GM12878 (cell line): ENCODE data around the gene SERTAD1. TPM values are rescaled to one million over a fixed set of nuclear protein-coding genes. Genes with fewer than 3 reads are reported as not detected.

Experiments
- ATAC-seq: fragments of 200-7000 bp; cut with Tn5 transposase; 3 replicates; pipeline ENCODE4 v1.9.1; 2020; ENCODE audit warnings: mild to moderate bottlenecking, moderate library complexity
- BruUV-seq: library from RNA; stranded (reverse); fragments of 400-500 nt; replicated peaks from 2 replicates; lab custom pipeline; 2021; lab: Mats Ljungman, UMichigan
- CTCF ChIA-PET: fragments of 300-600 bp; sonication (Branson Sonifier 250); formaldehyde crosslinking; extraction: SDS; loops from one replicate; lab custom pipeline; 2021; ENCODE audit warnings: inconsistent platforms; lab: Yijun Ruan, JAX
- POLR2A ChIA-PET: fragments of 350-600 bp; formaldehyde crosslinking; extraction: SDS; loops from one replicate; lab custom pipeline; 2021; ENCODE audit warnings: inconsistent platforms; lab: Charles Lee
- RAD21 ChIA-PET: fragments of 300-600 bp; sonication (Branson Sonifier 250); formaldehyde crosslinking; loops from one replicate; lab custom pipeline; 2023; ENCODE audit warnings: antibody characterized with exemption; ENCODE audit not compliant: unreplicated experiment; lab: Charles Lee
- SMC1A ChIA-PET: fragments of 300-600 bp; sonication (Branson Sonifier 250); formaldehyde crosslinking; loops from one replicate; lab custom pipeline; 2023; ENCODE audit not compliant: unreplicated experiment, uncharacterized antibody; lab: Charles Lee
- DNase-seq: peaks from one replicate; pipeline ENCODE4 v3.0.0-alpha.2; 2011; ENCODE audit warnings: low read depth, low spot score
- FAIRE-seq: peaks from 3 replicates; lab custom pipeline; 2011; peaks lifted over from hg19 to GRCh38; lab: Jason Lieb, UNC
- H2AFZ ChIP-seq: 2 replicates; pipeline ENCODE4 v1.6.0; 2011; ENCODE audit warnings: low read depth, low read length, control low read depth; ENCODE audit not compliant: control insufficient read depth
- H3K27ac ChIP-seq: 2 replicates; pipeline ENCODE4 v1.5.1; 2011; ENCODE audit warnings: control low read depth; ENCODE audit not compliant: control insufficient read depth, insufficient read depth
- H3K27me3 ChIP-seq, 2 experiments: replicated peaks in 1 of 2; 2 replicates each; pipeline versions ENCODE4 v1.6.0 to v1.6.1; 2011; ENCODE audit warnings: low read length in 1 of 2; ENCODE audit not compliant: control insufficient read depth in 2 of 2, insufficient read depth in 2 of 2
- H3K36me3 ChIP-seq, 2 experiments: 2 replicates each; pipeline ENCODE4 v1.5.1; 2011; ENCODE audit warnings: low read length in 1 of 2; ENCODE audit not compliant: control insufficient read depth in 2 of 2, insufficient read depth in 2 of 2
- H3K4me1 ChIP-seq: 2 replicates; pipeline ENCODE4 v1.6.1; 2011; ENCODE audit warnings: mild to moderate bottlenecking, low read length, moderate library complexity, mixed read lengths; ENCODE audit not compliant: control insufficient read depth, insufficient read depth
- H3K4me2 ChIP-seq: 2 replicates; pipeline ENCODE4 v1.6.0; 2011; ENCODE audit warnings: control low read depth; ENCODE audit not compliant: control insufficient read depth, insufficient read depth
- H3K4me3 ChIP-seq: fragments of 200-600 bp; sonication (generic); 2 replicates; pipeline ENCODE4 v1.5.1; 2016
- H3K79me2 ChIP-seq: 2 replicates; pipeline ENCODE4 v1.6.0; 2011; ENCODE audit warnings: low read length; ENCODE audit not compliant: control insufficient read depth, insufficient read depth
- H3K9ac ChIP-seq: 2 replicates; pipeline ENCODE4 v1.8.0; 2011; ENCODE audit warnings: low read length, control low read depth, mixed read lengths; ENCODE audit not compliant: control insufficient read depth, insufficient read depth
- H3K9me3 ChIP-seq: replicated peaks from 3 replicates; pipeline ENCODE4 v1.5.1; 2011; ENCODE audit warnings: mild to moderate bottlenecking, low read length; ENCODE audit not compliant: control insufficient read depth, insufficient read depth
- H4K20me1 ChIP-seq: 2 replicates; pipeline ENCODE4 v1.6.0; 2011; ENCODE audit not compliant: control insufficient read depth, insufficient read depth
- NFYB ChIP-seq: IDR thresholded peaks from 2 replicates; pipeline ENCODE4 v1.6.1; 2011; ENCODE audit warnings: low read depth, mild to moderate bottlenecking, low read length, improper control_type of control experiment, moderate library complexity; ENCODE audit not compliant: insufficient read depth
- WGBS: methylation state at CpG from one replicate; pipeline ENCODE4 v1.1.6; 2016; ENCODE audit warnings: low lambda C conversion rate; ENCODE audit not compliant: insufficient replicate concordance, insufficient coverage; ENCODE audit errors: missing lambda C conversion rate; 5-methylcytosine and 5-hydroxymethylcytosine counted together
- in situ Hi-C: fragments of 300-500 bp; cut with MboI; formaldehyde crosslinking; loops from 9 replicates; pipeline ENCODE4 v1.14.3; 2018; ENCODE audit warnings: mixed read lengths
- intact Hi-C: fragments of 100-400 bp; cut with micrococcal nuclease; formaldehyde crosslinking; loops from one replicate; pipeline ENCODE4 v1.14.2; 2022; ENCODE audit not compliant: unreplicated experiment
- polyA plus RNA-seq, 11 experiments: library from polyadenylated mRNA; depleted of rRNA in 4 of 11; unstranded in 6 of 11; stranded (reverse) in 5 of 11; fragments of >200 nt; fragmentation: Nextera tagmentation in 4 of 11; fragmentation: Illumina TruSeq in 1 of 11; extraction: Ambion mirVana in 4 of 11; extraction: Trizol in 1 of 11; gene quantifications; 1 replicate in 1 of 11; 2 replicates in 10 of 11; pipeline versions ENCODE4 v1.2.1 to v1.2.3, GENCODE V29; 2011 to 2016; ENCODE audit warnings: inconsistent platforms in 2 of 11, missing spikeins in 2 of 11, low read depth in 1 of 11
- total RNA-seq, 4 experiments: library from RNA; depleted of rRNA in 3 of 4; stranded (reverse); fragments of >200 nt in 3 of 4; fragmentation: Illumina TruSeq in 1 of 4; extraction: Trizol in 1 of 4; gene quantifications; 2 replicates each; pipeline versions ENCODE4 v1.2.1 to v1.2.3, GENCODE V29; 2013 to 2021
- TF ChIP-seq, protein P1 (sequence below): fragments of 450-650 bp; IDR thresholded peaks from 2 replicates; pipeline ENCODE4 v1.6.1; 2017; ENCODE audit warnings: mild to moderate bottlenecking, moderate library complexity

The SERTAD1 gene
- total and polyA plus RNA-seq, 10 of the 15 experiments (the other 5 are each of a cell fraction or from before 2014, with no cell fraction given), result 0.23 to 14.2 (median 8.0) TPM

DNA sequence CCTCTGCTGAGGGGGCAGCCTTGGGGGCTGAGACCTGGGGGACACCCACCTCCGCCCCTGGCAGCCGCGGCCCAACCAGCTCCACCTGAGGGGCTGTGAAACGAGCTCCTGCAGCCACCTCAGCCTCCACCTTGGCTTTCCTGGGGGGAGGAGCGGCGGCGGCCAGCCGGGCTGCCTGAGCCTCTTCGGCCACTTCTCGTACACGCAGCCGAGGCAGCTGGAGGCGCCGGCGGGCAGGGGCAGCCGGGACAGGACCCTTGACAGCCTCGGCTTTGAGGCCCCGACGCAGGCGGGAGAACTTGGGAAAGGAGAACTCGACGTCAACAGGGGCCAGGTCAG, 28.3 kb downstream of the SERTAD1 start (continued):
- TF ChIP-seq, protein P1, sequence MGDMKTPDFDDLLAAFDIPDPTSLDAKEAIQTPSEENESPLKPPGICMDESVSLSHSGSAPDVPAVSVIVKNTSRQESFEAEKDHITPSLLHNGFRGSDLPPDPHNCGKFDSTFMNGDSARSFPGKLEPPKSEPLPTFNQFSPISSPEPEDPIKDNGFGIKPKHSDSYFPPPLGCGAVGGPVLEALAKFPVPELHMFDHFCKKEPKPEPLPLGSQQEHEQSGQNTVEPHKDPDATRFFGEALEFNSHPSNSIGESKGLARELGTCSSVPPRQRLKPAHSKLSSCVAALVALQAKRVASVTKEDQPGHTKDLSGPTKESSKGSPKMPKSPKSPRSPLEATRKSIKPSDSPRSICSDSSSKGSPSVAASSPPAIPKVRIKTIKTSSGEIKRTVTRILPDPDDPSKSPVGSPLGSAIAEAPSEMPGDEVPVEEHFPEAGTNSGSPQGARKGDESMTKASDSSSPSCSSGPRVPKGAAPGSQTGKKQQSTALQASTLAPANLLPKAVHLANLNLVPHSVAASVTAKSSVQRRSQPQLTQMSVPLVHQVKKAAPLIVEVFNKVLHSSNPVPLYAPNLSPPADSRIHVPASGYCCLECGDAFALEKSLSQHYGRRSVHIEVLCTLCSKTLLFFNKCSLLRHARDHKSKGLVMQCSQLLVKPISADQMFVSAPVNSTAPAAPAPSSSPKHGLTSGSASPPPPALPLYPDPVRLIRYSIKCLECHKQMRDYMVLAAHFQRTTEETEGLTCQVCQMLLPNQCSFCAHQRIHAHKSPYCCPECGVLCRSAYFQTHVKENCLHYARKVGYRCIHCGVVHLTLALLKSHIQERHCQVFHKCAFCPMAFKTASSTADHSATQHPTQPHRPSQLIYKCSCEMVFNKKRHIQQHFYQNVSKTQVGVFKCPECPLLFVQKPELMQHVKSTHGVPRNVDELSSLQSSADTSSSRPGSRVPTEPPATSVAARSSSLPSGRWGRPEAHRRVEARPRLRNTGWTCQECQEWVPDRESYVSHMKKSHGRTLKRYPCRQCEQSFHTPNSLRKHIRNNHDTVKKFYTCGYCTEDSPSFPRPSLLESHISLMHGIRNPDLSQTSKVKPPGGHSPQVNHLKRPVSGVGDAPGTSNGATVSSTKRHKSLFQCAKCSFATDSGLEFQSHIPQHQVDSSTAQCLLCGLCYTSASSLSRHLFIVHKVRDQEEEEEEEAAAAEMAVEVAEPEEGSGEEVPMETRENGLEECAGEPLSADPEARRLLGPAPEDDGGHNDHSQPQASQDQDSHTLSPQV, result no peak

DNA sequence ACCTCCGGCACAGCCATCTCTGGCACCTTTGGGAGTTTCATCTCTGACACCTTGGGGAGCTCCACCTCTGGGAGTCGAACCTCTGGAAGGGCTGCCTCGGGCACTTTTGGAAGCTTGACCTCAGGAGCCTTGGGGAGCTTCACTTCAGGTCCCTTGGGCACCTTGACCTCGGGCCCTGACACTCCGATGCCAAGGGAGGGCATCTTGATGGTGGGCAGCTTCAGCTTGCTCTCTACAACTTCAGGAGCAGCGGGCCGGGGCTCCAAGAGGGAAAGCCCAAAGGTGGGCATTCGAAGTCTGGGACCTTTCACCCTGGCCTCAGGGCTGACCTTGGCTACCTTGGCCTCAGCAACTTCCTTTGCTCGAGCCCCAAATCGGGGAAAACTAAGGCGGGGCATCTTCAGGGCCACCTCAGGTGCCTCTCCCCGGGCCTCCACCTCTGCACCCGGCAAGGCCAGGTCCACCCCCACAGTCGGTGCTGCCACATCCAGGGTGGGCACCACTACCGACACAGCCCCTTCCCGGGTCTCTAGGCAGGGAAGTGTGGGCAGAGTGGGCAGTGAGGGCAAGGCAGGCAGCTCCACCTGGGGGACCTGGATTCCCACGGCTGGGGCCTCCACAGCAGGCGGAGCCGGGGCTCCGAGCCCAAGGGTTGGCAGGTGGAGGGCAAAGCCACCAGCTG, 28.8 kb downstream of the SERTAD1 start:
- ChIA-PET CTCF (interaction anchor here (1.0 to 1.1 kb wide), 3 partner anchors 24 to 176 kb away, joined by 3 to 4 read pairs (median 4); no protein-coding TSS in a partner anchor), POLR2A (no interaction called here), SMC1A (interaction anchor here (0.6 kb wide), 1 partner anchor 12 kb away, joined by 3 read pairs; no protein-coding TSS in a partner anchor), RAD21 (no interaction called here)
- H3K4me1 ChIP-seq, result peaks cover 5% of the 10 kb centered on the region
- intact Hi-C loops, result no loop called here
- 49% methylated on average over 19 of the region's 20 CpGs for WGBS
- BruUV-seq, result no TSS peak
- no peak overlapping the region for H2AFZ ChIP-seq
- FAIRE-seq, result no peak
- no peak overlapping the region for H3K4me3 ChIP-seq
- H3K36me3 ChIP-seq, result no peaks in the 10 kb centered on the region
- H4K20me1 ChIP-seq, result no peaks in the 10 kb centered on the region
- in situ Hi-C loops, result no loop called here
- no peaks in the 10 kb centered on the region for H3K79me2 ChIP-seq
- no peaks in the 10 kb centered on the region for H3K27me3 ChIP-seq
- ATAC-seq, result no peak
- no peaks in the 10 kb centered on the region for H3K9me3 ChIP-seq
- TF ChIP-seq NFYB, result no peak
- H3K27ac ChIP-seq, result no peak overlapping the region
- H3K9ac ChIP-seq, result no peak overlapping the region
- H3K4me2 ChIP-seq, result no peak overlapping the region
- DNase-seq, result no peak
